Mucosa of gallbladder (tissue), 1 donor: Measurements from ENCODE around the gene ARGLU1. TPM values are rescaled to one million over a fixed set of nuclear protein-coding genes. Genes with fewer than 3 reads are reported as not detected.
A peak's percentile ranks its signal among the peaks of the same experiment; 100 is the strongest.
"Not testable (repeated sequence)": the region's sequence is repeated elsewhere in the genome, so short reads cannot be mapped to it uniquely, and the experiment has no call there.

ENCODE experiments used
- DNase-seq: peaks from one replicate; pipeline ENCODE4 v3.0.0-alpha.2; 2020; ENCODE audit warnings: low spot score
- total RNA-seq: library from RNA; stranded (reverse); gene quantifications from one replicate; pipeline ENCODE4 v1.2.1, GENCODE V29; 2021
- donor health status: DM: no; HTN: no; CAD: no.

The ARGLU1 gene
- total RNA-seq = 73.7 TPM

- DNase-seq = peak; percentile 95
Measured at GRCh38 chr13:106567474-106568298, at the start of gene ARGLU1. TSS of gene ARGLU1 (minus strand) at chr13:106568137. CDS start at chr13:106567919, 218 bp downstream.

GRCh38 chr13:106617561-106617960 lies 49.6 kb upstream of the ARGLU1 start:
- no peak for DNase-seq

GRCh38 chr13:106616729-106617128 lies 48.8 kb upstream of the ARGLU1 start:
- DNase-seq = no peak

GRCh38 chr13:106614874-106615273 lies 46.9 kb upstream of the ARGLU1 start:
- DNase-seq = no peak

GRCh38 chr13:106612688-106613087 lies 44.8 kb upstream of the ARGLU1 start:
- peak; percentile 57 for DNase-seq

- DNase-seq = no peak
Measured at GRCh38 chr13:106610486-106610885, 42.5 kb upstream of the ARGLU1 start.

- no peak for DNase-seq
Measured at GRCh38 chr13:106609116-106609515, 41.2 kb upstream of the ARGLU1 start.

- DNase-seq = no peak
Measured at GRCh38 chr13:106603546-106603945, 35.6 kb upstream of the ARGLU1 start.

- DNase-seq = no peak
Measured at GRCh38 chr13:106602178-106602577, 34.2 kb upstream of the ARGLU1 start.

- no peak for DNase-seq
Measured at GRCh38 chr13:106601489-106601888, 33.6 kb upstream of the ARGLU1 start.

GRCh38 chr13:106600798-106601135 lies 32.8 kb upstream of the ARGLU1 start:
- DNase-seq = not testable (repeated sequence)

GRCh38 chr13:106599875-106600797 lies 32.2 kb upstream of the ARGLU1 start:
- DNase-seq = no peak

GRCh38 chr13:106597749-106598395 lies 29.9 kb upstream of the ARGLU1 start:
- no peak for DNase-seq

GRCh38 chr13:106597186-106597585 lies 29.2 kb upstream of the ARGLU1 start:
- DNase-seq = no peak

GRCh38 chr13:106596275-106596937 lies 28.5 kb upstream of the ARGLU1 start:
- no peak for DNase-seq

- no peak for DNase-seq
Measured at GRCh38 chr13:106595625-106596024, 27.7 kb upstream of the ARGLU1 start.

GRCh38 chr13:106594980-106595379 lies 27.0 kb upstream of the ARGLU1 start:
- no peak for DNase-seq

- DNase-seq = no peak
Measured at GRCh38 chr13:106593132-106593531, 25.2 kb upstream of the ARGLU1 start.

- no peak for DNase-seq
Measured at GRCh38 chr13:106591299-106591698, 23.4 kb upstream of the ARGLU1 start.

- no peak for DNase-seq
Measured at GRCh38 chr13:106589716-106590115, 21.8 kb upstream of the ARGLU1 start.

- DNase-seq = no peak
Measured at GRCh38 chr13:106588367-106588766, 20.4 kb upstream of the ARGLU1 start.

GRCh38 chr13:106587787-106588186 lies 19.9 kb upstream of the ARGLU1 start:
- DNase-seq = no peak
